Cardiac muscle cell (in vitro differentiated cells and primary cell): Measurements from ENCODE around the gene ARFGAP3. TPM values are rescaled to one million over a fixed set of nuclear protein-coding genes. Genes with fewer than 3 reads are reported as not detected.
A peak's percentile ranks its signal among the peaks of the same experiment; 100 is the strongest.

ENCODE experiments used
- DNase-seq, 2 donors: peaks; one replicate each; pipeline versions ENCODE4 v3.0.0 to v3.0.0-alpha.2; 2010 to 2017; ENCODE audit warnings: low read depth in 1 of 2, low spot score in 1 of 2
- H3K27ac ChIP-seq: fragments of 200-600 bp; sonication (generic); 2 replicates; pipeline ENCODE4 v1.5.1; 2016
- H3K27me3 ChIP-seq: fragments of 200-600 bp; sonication (generic); 2 replicates; pipeline ENCODE4 v1.6.0; 2016; ENCODE audit warnings: control low read depth
- H3K36me3 ChIP-seq: fragments of 200-600 bp; sonication (generic); 2 replicates; pipeline ENCODE4 v1.5.1; 2016; ENCODE audit warnings: control low read depth
- H3K4me1 ChIP-seq: fragments of 200-600 bp; sonication (generic); 2 replicates; pipeline ENCODE4 v1.8.1; 2017; ENCODE audit warnings: low read depth, mild to moderate bottlenecking, mixed run types
- H3K4me3 ChIP-seq: fragments of 200-600 bp; sonication (generic); 2 replicates; pipeline ENCODE4 v1.5.1; 2016; ENCODE audit warnings: mild to moderate bottlenecking
- H3K9me3 ChIP-seq: fragments of 200-600 bp; sonication (generic); 2 replicates; pipeline ENCODE4 v1.5.1; 2017; ENCODE audit warnings: low read depth, mild to moderate bottlenecking, control low read depth
- CTCF ChIP-seq: IDR thresholded peaks from 2 replicates; pipeline ENCODE4 v1.5.1; 2012; ENCODE audit warnings: low read depth, mild to moderate bottlenecking, low read length
- polyA plus RNA-seq: library from polyadenylated mRNA; unstranded; fragments of >200 nt; fragmentation: Nextera tagmentation; extraction: Ambion mirVana; gene quantifications from 2 replicates; pipeline ENCODE4 v1.2.1, GENCODE V29; 2016
- total RNA-seq: library from RNA; depleted of rRNA; stranded (reverse); fragments of >200 nt; gene quantifications from 2 replicates; pipeline ENCODE4 v1.2.3, GENCODE V29; 2016

Gene ARFGAP3
- total and polyA plus RNA-seq, 2 experiments from 2014 or later = 26.3 to 38.2 TPM

- H3K9me3 ChIP-seq = no peaks in the 10 kb centered on the region
- peaks cover 14% of the 10 kb centered on the region for H3K36me3 ChIP-seq
- H3K27me3 ChIP-seq = no peaks in the 10 kb centered on the region
- H3K4me3 ChIP-seq = no peak overlapping the region
- H3K4me1 ChIP-seq = no peaks in the 10 kb centered on the region
- no peak for TF ChIP-seq CTCF
- DNase-seq = no peak
- H3K27ac ChIP-seq = no peak overlapping the region
Observed at GRCh38 chr22:42799461-42800405, 57.3 kb downstream of the ARFGAP3 start.

- Histone ChIP-seq H3K36me3 (peaks cover 14% of the 10 kb centered on the region), H3K27ac (no peak overlapping the region), H3K27me3 (no peaks in the 10 kb centered on the region), H3K4me3 (no peak overlapping the region), H3K9me3 (no peaks in the 10 kb centered on the region), H3K4me1 (no peaks in the 10 kb centered on the region)
- no peak for DNase-seq
- no peak for TF ChIP-seq CTCF
Observed at GRCh38 chr22:42799061-42799460, 58.0 kb downstream of the ARFGAP3 start.

- no peak for TF ChIP-seq CTCF
- Histone ChIP-seq H3K4me1 (no peaks in the 10 kb centered on the region), H3K27ac (no peak overlapping the region), H3K36me3 (peaks cover 14% of the 10 kb centered on the region), H3K27me3 (no peaks in the 10 kb centered on the region), H3K4me3 (no peak overlapping the region), H3K9me3 (no peaks in the 10 kb centered on the region)
- peak in 1 of 2 donors; percentile 33 for DNase-seq
Observed at GRCh38 chr22:42797011-42797410, 60.1 kb downstream of the ARFGAP3 start.

- Histone ChIP-seq H3K9me3 (no peaks in the 10 kb centered on the region), H3K36me3 (peaks cover 14% of the 10 kb centered on the region), H3K27me3 (no peaks in the 10 kb centered on the region), H3K4me1 (no peaks in the 10 kb centered on the region), H3K4me3 (no peak overlapping the region), H3K27ac (no peak overlapping the region)
- DNase-seq = no peak
- TF ChIP-seq CTCF = no peak
Observed at GRCh38 chr22:42796081-42796480, 61.0 kb downstream of the ARFGAP3 start.

- peak; percentile 7 for TF ChIP-seq CTCF
- no peaks in the 10 kb centered on the region for H3K9me3 ChIP-seq
- no peak overlapping the region for H3K27ac ChIP-seq
- no peaks in the 10 kb centered on the region for H3K4me1 ChIP-seq
- H3K36me3 ChIP-seq = peaks cover 14% of the 10 kb centered on the region
- peak in 1 of 2 donors; percentile 26 for DNase-seq
- H3K27me3 ChIP-seq = no peaks in the 10 kb centered on the region
- no peak overlapping the region for H3K4me3 ChIP-seq
Observed at GRCh38 chr22:42794551-42795510, 62.2 kb downstream of the ARFGAP3 start.
